HG03039 (cell line): ENCODE measurements around the gene BTG1.

ENCODE experiments used
- ATAC-seq: cut with Tn5 transposase; IDR thresholded peaks from one replicate; pipeline ENCODE4 v1.9.1; 2021; ENCODE audit warnings: mild to moderate bottlenecking, moderate library complexity; ENCODE audit not compliant: unreplicated experiment

Gene BTG1

GRCh38 chr12:92105676-92106075, 40.0 kb downstream of the BTG1 start:
- ATAC-seq, result no peak

GRCh38 chr12:92105110-92105509, 40.5 kb downstream of the BTG1 start:
- no peak for ATAC-seq

GRCh38 chr12:92102606-92103005, 43.0 kb downstream of the BTG1 start:
- ATAC-seq, result no peak

GRCh38 chr12:92098594-92099380, 46.9 kb downstream of the BTG1 start:
- no peak for ATAC-seq

GRCh38 chr12:92096346-92097136, 49.1 kb downstream of the BTG1 start:
- no peak for ATAC-seq

GRCh38 chr12:92094751-92095161, 50.9 kb downstream of the BTG1 start:
- ATAC-seq, result no peak

GRCh38 chr12:92094301-92094700, 51.3 kb downstream of the BTG1 start:
- peak; percentile 49 for ATAC-seq
